IMR-90 (cell line): ENCODE measurements around the gene SFR1. TPM values are rescaled to one million over a fixed set of nuclear protein-coding genes. Genes with fewer than 3 reads are reported as not detected.

ENCODE experiments used
- ATAC-seq: fragments of 200-7000 bp; cut with Tn5 transposase; 2 replicates; pipeline ENCODE4 v1.9.1; 2020; ENCODE audit warnings: low read depth, mild to moderate bottlenecking, moderate library complexity
- BruUV-seq: library from RNA; stranded (reverse); fragments of 400-500 nt; replicated peaks from 2 replicates; lab custom pipeline; 2021; lab: Mats Ljungman, UMichigan
- CTCF ChIA-PET: fragments of 300-600 bp; formaldehyde crosslinking; extraction: SDS; loops from one replicate; lab custom pipeline; 2021; ENCODE audit warnings: antibody characterized with exemption; lab: Yijun Ruan, JAX
- POLR2A ChIA-PET: fragments of 300-600 bp; sonication (Branson Sonifier 250); formaldehyde crosslinking; loops from one replicate; lab custom pipeline; 2022; ENCODE audit warnings: antibody characterized with exemption; ENCODE audit not compliant: unreplicated experiment; lab: Charles Lee
- DNase-seq: peaks from one replicate; pipeline ENCODE4 v3.0.0; 2013
- H2AFZ ChIP-seq: replicated peaks from 2 replicates; pipeline ENCODE3; 2013; ENCODE audit warnings: low read length, mild to moderate bottlenecking; ENCODE audit not compliant: poor library complexity
- H2AK5ac ChIP-seq: 2 replicates; pipeline ENCODE4 v1.6.1; 2013; ENCODE audit warnings: low read depth, low read length, inconsistent platforms
- H2AK9ac ChIP-seq: replicated peaks from 2 replicates; pipeline ENCODE3; 2013; ENCODE audit warnings: mild to moderate bottlenecking, low read depth, low read length, moderate library complexity; ENCODE audit not compliant: poor library complexity
- H2BK120ac ChIP-seq: 2 replicates; pipeline ENCODE4 v1.6.1; 2013; ENCODE audit warnings: low read depth, low read length, inconsistent platforms
- H2BK15ac ChIP-seq: 3 replicates; pipeline ENCODE4 v1.6.1; 2013; ENCODE audit warnings: low read depth, low read length, inconsistent platforms
- H2BK20ac ChIP-seq: 2 replicates; pipeline ENCODE4 v1.6.1; 2013; ENCODE audit warnings: low read depth, mild to moderate bottlenecking, inconsistent platforms, low read length, moderate library complexity
- H2BK5ac ChIP-seq: 2 replicates; pipeline ENCODE4 v1.6.1; 2013; ENCODE audit warnings: mild to moderate bottlenecking, low read depth, low read length, inconsistent platforms; ENCODE audit not compliant: poor library complexity, severe bottlenecking
- H3K14ac ChIP-seq: replicated peaks from 2 replicates; pipeline ENCODE4 v1.6.1; 2013; ENCODE audit warnings: low read depth, low read length, inconsistent platforms
- H3K18ac ChIP-seq: 2 replicates; pipeline ENCODE4 v1.6.1; 2013; ENCODE audit warnings: low read depth, low read length, control low read depth
- H3K23ac ChIP-seq: 2 replicates; pipeline ENCODE4 v1.6.1; 2013; ENCODE audit warnings: low read depth, low read length, inconsistent platforms
- H3K27ac ChIP-seq: 2 replicates; pipeline ENCODE4 v1.5.1; 2013; ENCODE audit warnings: mild to moderate bottlenecking, control low read depth, low read length; ENCODE audit not compliant: insufficient read depth
- H3K27me3 ChIP-seq: 2 replicates; pipeline ENCODE4 v1.6.1; 2013; ENCODE audit warnings: low read length; ENCODE audit not compliant: control insufficient read depth, insufficient read depth
- H3K36me3 ChIP-seq: 2 replicates; pipeline ENCODE4 v1.6.1; 2013; ENCODE audit warnings: low read length, mixed read lengths; ENCODE audit not compliant: control insufficient read depth, insufficient read depth
- H3K4ac ChIP-seq: 2 replicates; pipeline ENCODE4 v1.6.1; 2013; ENCODE audit warnings: low read depth, low read length, inconsistent platforms
- H3K4me1 ChIP-seq: 2 replicates; pipeline ENCODE4 v1.6.1; 2013; ENCODE audit warnings: low read length, mixed read lengths; ENCODE audit not compliant: control insufficient read depth, insufficient read depth
- H3K4me2 ChIP-seq: 2 replicates; pipeline ENCODE4 v1.6.1; 2013; ENCODE audit warnings: low read depth, mild to moderate bottlenecking, control low read depth, low read length, moderate library complexity
- H3K4me3 ChIP-seq: 2 replicates; pipeline ENCODE4 v1.5.1; 2013; ENCODE audit warnings: low read depth, mild to moderate bottlenecking, control low read depth, low read length, moderate library complexity; ENCODE audit not compliant: insufficient read depth
- H3K56ac ChIP-seq: 2 replicates; pipeline ENCODE4 v1.6.1; 2013; ENCODE audit warnings: low read length, inconsistent platforms; ENCODE audit not compliant: insufficient read depth; ENCODE audit errors: extremely low read depth
- H3K79me1 ChIP-seq, 2 experiments: 2 replicates each; pipeline ENCODE4 v1.6.1; 2013; ENCODE audit warnings: low read length in 2 of 2, inconsistent platforms in 1 of 2, low read depth in 1 of 2
- H3K9ac ChIP-seq: 2 replicates; pipeline ENCODE4 v1.6.1; 2013; ENCODE audit warnings: low read depth, low read length, control low read depth
- H3K9me1 ChIP-seq: 2 replicates; pipeline ENCODE4 v1.6.1; 2013; ENCODE audit warnings: low read length, inconsistent platforms; ENCODE audit not compliant: insufficient read depth
- H3K9me3 ChIP-seq: 2 replicates; pipeline ENCODE4 v1.6.1; 2013; ENCODE audit warnings: low read length; ENCODE audit not compliant: control insufficient read depth, insufficient read depth
- H4K20me1 ChIP-seq: 2 replicates; pipeline ENCODE4 v1.6.1; 2013; ENCODE audit warnings: low read length, inconsistent platforms; ENCODE audit not compliant: insufficient read depth
- H4K5ac ChIP-seq: 2 replicates; pipeline ENCODE4 v1.6.1; 2013; ENCODE audit warnings: mild to moderate bottlenecking, low read depth, low read length, control low read depth
- H4K8ac ChIP-seq, 2 experiments: 2 replicates each; pipeline ENCODE4 v1.6.1; 2013; ENCODE audit warnings: low read depth in 2 of 2, low read length in 2 of 2, control low read depth in 1 of 2, inconsistent platforms in 1 of 2
- H4K91ac ChIP-seq: 2 replicates; pipeline ENCODE4 v1.6.1; 2013; ENCODE audit warnings: low read depth, low read length, inconsistent platforms; ENCODE audit not compliant: insufficient read depth
- CTCF ChIP-seq: conservative IDR thresholded peaks from 2 replicates; pipeline ENCODE4 v1.5.1; 2012; ENCODE audit warnings: mild to moderate bottlenecking, low read depth, low read length, improper control_type of control experiment
- MAZ ChIP-seq: IDR thresholded peaks from 2 replicates; pipeline ENCODE4 v1.6.1; 2012; ENCODE audit warnings: low read depth, mild to moderate bottlenecking, low read length, improper control_type of control experiment, moderate library complexity, borderline replicate concordance
- RAD21 ChIP-seq: IDR thresholded peaks from 2 replicates; pipeline ENCODE4 v1.6.1; 2012; ENCODE audit warnings: low read length, improper control_type of control experiment
- RFX5 ChIP-seq: IDR thresholded peaks from 2 replicates; pipeline ENCODE4 v1.8.0; 2012; ENCODE audit warnings: low read depth, mild to moderate bottlenecking, low read length, moderate library complexity
- USF2 ChIP-seq: fragments of 150-350 bp; IDR thresholded peaks from 2 replicates; pipeline ENCODE4 v1.6.1; 2017; ENCODE audit warnings: mild to moderate bottlenecking, antibody characterized with exemption, low read length, low read depth
- WGBS, 2 experiments: methylation state at CpG; one replicate each; pipeline versions ENCODE4 v1.1.5 to v1.1.7; 2013; ENCODE audit warnings: missing lambda C conversion rate in 2 of 2; ENCODE audit not compliant: insufficient read length in 1 of 2; ENCODE audit errors: extremely low coverage in 2 of 2; 5-methylcytosine and 5-hydroxymethylcytosine counted together
- dilution Hi-C: fragments of 300-500 bp; cut with HindIII; formaldehyde crosslinking; loops from one replicate; pipeline ENCODE4 v1.14.3; 2018; ENCODE audit warnings: low sequenced_read_pairs; ENCODE audit not compliant: unreplicated experiment
- in situ Hi-C: fragments of 300-500 bp; cut with MboI; formaldehyde crosslinking; loops from 3 replicates; pipeline ENCODE4 v1.14.3; 2019; ENCODE audit warnings: low sequenced_read_pairs, inconsistent platforms, mixed read lengths
- intact Hi-C: fragments of 100-400 bp; cut with micrococcal nuclease; formaldehyde crosslinking; loops from 2 replicates; pipeline ENCODE4 v1.10.0; 2022
- polyA plus RNA-seq, 3 experiments: library from polyadenylated mRNA; depleted of rRNA; stranded (reverse); fragments of >200 nt; gene quantifications; 2 replicates each; pipeline ENCODE4 v1.2.3, GENCODE V29; 2012; ENCODE audit warnings: low replicate concordance in 1 of 3
- total RNA-seq: library from RNA; depleted of rRNA; stranded (reverse); fragments of >200 nt; gene quantifications from 2 replicates; pipeline ENCODE4 v1.2.3, GENCODE V29; 2012

The SFR1 gene
- total and polyA plus RNA-seq, 2 of the 4 experiments (the other 2 are of a cell fraction) = 1.6 to 2.3 TPM

GRCh38 chr10:104128214-104128613, 6.2 kb downstream of the SFR1 start:
- Histone ChIP-seq H3K27me3 (no peaks in the 10 kb centered on the region; the same call in 1 of the 2 replicates), H2BK120ac (no peak overlapping the region), H3K79me1 (no peaks in the 10 kb centered on the region), H3K56ac (no peak overlapping the region), H4K91ac (no peak overlapping the region), H3K36me3 (no peaks in the 10 kb centered on the region), H4K8ac (no peak overlapping the region), H2BK5ac (no peak overlapping the region), H3K4ac (no peak overlapping the region), H2AK5ac (peak overlapping the region; percentile 24; the same call in 1 of the 2 replicates), H2BK20ac (no peak overlapping the region), H3K4me2 (no peak overlapping the region), H3K4me1 (no peaks in the 10 kb centered on the region), H3K14ac (no peak overlapping the region), H3K9me3 (no peaks in the 10 kb centered on the region), H3K27ac (no peak overlapping the region), H3K4me3 (no peak overlapping the region), H2AK9ac (no peak overlapping the region), H3K9me1 (no peaks in the 10 kb centered on the region), H3K18ac (no peak overlapping the region), H3K23ac (no peak overlapping the region), H4K5ac (no peak overlapping the region), H2BK15ac (no peak overlapping the region), H2AFZ (no peak overlapping the region), H3K9ac (no peak overlapping the region), H4K20me1 (no peaks in the 10 kb centered on the region)
- ATAC-seq (0 out of 2 replicates have a peak, but pooled peaks have one; percentile 11), DNase-seq (peak; percentile 41)
- BruUV-seq = no TSS peak
- in situ Hi-C loops = no loop called here
- ChIA-PET CTCF (interaction anchor here (0.9 kb wide), 1 partner anchor 29 kb away, joined by 3 read pairs; no protein-coding TSS in a partner anchor), POLR2A (no interaction called here)
- dilution Hi-C loops = no loop called here
- WGBS, 2 experiments = no CpG with 5 or more reads among the region's 2 CpGs
- intact Hi-C loops = no loop called here
- no peak for TF ChIP-seq CTCF
- TF ChIP-seq MAZ = no peak
- no peak for TF ChIP-seq RFX5
- TF ChIP-seq USF2 = no peak
- TF ChIP-seq RAD21 = no peak
